GM18499 (cell line): ENCODE measurements around the gene NUCKS1.

ENCODE experiments used
- ATAC-seq: cut with Tn5 transposase; IDR thresholded peaks from one replicate; pipeline ENCODE4 v1.9.1; 2021; ENCODE audit warnings: moderate number of reproducible peaks; ENCODE audit not compliant: insufficient read depth, unreplicated experiment

NUCKS1 gene

GRCh38 chr1:205750138-205751035 lies at the start of gene NUCKS1:
Gene NUCKS1 (minus strand): TSS chr1:205750182. CDS start chr1:205749973, 209 bp downstream.
- ATAC-seq: peak; percentile 76

- no peak for ATAC-seq
These were observed 48.6 kb upstream of the NUCKS1 start for GRCh38 chr1:205798577-205798976.

- ATAC-seq: no peak
These were observed 47.2 kb upstream of the NUCKS1 start for GRCh38 chr1:205797168-205797567.

- no peak for ATAC-seq
These were observed 44.2 kb upstream of the NUCKS1 start for GRCh38 chr1:205794011-205794730.

GRCh38 chr1:205792961-205793673 lies 43.1 kb upstream of the NUCKS1 start:
- no peak for ATAC-seq

- ATAC-seq: peak; percentile 48
These were observed 42.5 kb upstream of the NUCKS1 start for GRCh38 chr1:205792481-205792881.

- no peak for ATAC-seq
These were observed 41.7 kb upstream of the NUCKS1 start for GRCh38 chr1:205791568-205792180.

- no peak for ATAC-seq
These were observed 37.4 kb upstream of the NUCKS1 start for GRCh38 chr1:205787287-205787916.

GRCh38 chr1:205786601-205787000 lies 36.6 kb upstream of the NUCKS1 start:
- no peak for ATAC-seq

- ATAC-seq: no peak
These were observed 35.5 kb upstream of the NUCKS1 start for GRCh38 chr1:205785446-205785845.

- ATAC-seq: no peak
These were observed 33.9 kb upstream of the NUCKS1 start for GRCh38 chr1:205783904-205784303.

- no peak for ATAC-seq
These were observed 33.4 kb upstream of the NUCKS1 start for GRCh38 chr1:205783433-205783795.

- ATAC-seq: no peak
These were observed 32.8 kb upstream of the NUCKS1 start for GRCh38 chr1:205782627-205783432.

- no peak for ATAC-seq
These were observed 30.4 kb upstream of the NUCKS1 start for GRCh38 chr1:205780335-205780734.

- ATAC-seq: no peak
These were observed 28.0 kb upstream of the NUCKS1 start for GRCh38 chr1:205777994-205778393.

- ATAC-seq: no peak
These were observed 25.7 kb upstream of the NUCKS1 start for GRCh38 chr1:205775717-205776056.

GRCh38 chr1:205775015-205775716 lies 25.2 kb upstream of the NUCKS1 start, which contains the start of gene RAB29:
Gene RAB29 (minus strand): TSS chr1:205775482. CDS start chr1:205774956, 526 bp downstream.
- ATAC-seq: peak; percentile 59

GRCh38 chr1:205774198-205775014 lies 24.4 kb upstream of the NUCKS1 start:
- ATAC-seq: no peak
